GM12874 (cell line): Measurements from ENCODE around the gene GNPTAB.

ENCODE experiments used
- TF ChIP-seq, protein P1 (sequence below): IDR thresholded peaks from 2 replicates; pipeline ENCODE4 v1.5.1; 2011; ENCODE audit warnings: low read depth, mild to moderate bottlenecking, control low read depth, low read length, moderate library complexity; ENCODE audit not compliant: insufficient read depth

The GNPTAB gene

GRCh38 chr12:101841069-101841468 is 10.3 kb upstream of the GNPTAB start:
- TF ChIP-seq, protein P1, sequence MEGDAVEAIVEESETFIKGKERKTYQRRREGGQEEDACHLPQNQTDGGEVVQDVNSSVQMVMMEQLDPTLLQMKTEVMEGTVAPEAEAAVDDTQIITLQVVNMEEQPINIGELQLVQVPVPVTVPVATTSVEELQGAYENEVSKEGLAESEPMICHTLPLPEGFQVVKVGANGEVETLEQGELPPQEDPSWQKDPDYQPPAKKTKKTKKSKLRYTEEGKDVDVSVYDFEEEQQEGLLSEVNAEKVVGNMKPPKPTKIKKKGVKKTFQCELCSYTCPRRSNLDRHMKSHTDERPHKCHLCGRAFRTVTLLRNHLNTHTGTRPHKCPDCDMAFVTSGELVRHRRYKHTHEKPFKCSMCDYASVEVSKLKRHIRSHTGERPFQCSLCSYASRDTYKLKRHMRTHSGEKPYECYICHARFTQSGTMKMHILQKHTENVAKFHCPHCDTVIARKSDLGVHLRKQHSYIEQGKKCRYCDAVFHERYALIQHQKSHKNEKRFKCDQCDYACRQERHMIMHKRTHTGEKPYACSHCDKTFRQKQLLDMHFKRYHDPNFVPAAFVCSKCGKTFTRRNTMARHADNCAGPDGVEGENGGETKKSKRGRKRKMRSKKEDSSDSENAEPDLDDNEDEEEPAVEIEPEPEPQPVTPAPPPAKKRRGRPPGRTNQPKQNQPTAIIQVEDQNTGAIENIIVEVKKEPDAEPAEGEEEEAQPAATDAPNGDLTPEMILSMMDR = no peak

GRCh38 chr12:101839324-101840283 is 8.8 kb upstream of the GNPTAB start:
- TF ChIP-seq, protein P1 = peak; percentile 79

GRCh38 chr12:101838628-101839323 is 8.0 kb upstream of the GNPTAB start:
- TF ChIP-seq, protein P1 = no peak

GRCh38 chr12:101832030-101832429 is 1.3 kb upstream of the GNPTAB start:
- TF ChIP-seq, protein P1 = no peak

DNA sequence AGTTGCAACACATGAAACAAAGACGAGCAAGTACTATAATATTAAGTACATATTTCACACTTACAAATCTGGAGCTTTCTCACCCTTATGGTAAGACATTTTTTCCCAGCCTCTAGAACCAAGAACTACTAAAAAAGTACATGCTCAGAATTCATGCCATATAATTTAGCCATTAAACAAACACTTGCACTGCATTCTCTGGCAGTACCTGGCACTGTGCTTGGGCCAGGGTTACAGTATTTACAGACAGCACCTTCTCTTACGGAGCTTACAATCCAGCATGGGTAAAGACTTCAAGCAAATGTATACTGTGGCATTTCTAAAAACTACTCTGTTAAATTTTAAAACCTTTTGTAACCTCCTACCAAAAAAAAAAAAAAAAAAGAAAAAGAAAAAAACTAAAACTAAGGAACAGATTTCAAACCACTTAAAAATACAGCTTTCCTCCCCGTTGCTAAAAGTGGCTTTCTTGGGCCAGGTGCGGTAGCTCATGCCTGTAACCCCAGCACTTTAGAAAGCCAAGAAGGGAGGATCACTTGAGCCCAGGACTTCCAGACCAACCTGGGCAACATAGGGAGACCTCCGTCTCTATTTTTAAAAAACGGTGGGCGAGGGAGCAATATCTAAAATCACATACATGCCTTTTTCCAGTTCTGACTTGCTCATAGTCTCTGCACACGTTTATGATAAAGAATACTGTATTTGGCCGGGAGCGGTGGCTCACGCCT is 956 bp downstream of the GNPTAB start:
- TF ChIP-seq, protein P1 = no peak

DNA sequence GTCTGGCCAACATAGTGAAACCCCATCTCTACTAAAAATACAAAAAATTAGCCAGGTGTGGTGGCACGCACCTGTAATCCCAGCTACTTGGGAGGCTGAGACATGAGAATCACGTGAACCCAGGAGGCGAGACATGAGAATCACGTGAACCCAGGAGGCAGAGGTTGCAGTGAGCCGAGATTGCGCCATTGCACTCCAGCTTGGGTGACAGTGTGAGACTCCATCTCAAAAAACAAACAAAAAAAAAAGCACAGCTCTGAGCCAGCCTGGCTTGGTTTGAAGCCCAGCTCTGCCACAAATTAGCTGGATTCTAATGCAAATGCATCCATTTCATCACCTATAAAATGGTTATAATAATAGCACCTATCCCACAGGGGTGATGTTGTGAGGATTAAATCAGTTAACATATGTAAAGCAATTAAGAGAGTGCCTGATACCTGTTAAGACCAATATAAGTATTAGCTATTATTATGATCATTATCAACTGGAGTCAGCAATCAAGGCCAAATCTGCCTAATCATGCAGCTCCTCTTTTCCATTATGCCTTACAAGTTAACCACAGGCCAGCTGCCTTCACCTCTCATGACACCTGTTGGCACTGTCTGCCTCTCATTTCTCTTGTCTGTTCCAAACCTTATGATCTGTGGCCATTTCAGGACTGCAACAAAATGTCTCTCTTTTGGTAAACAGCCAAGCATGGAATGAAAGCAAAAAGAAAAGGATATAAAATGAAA is 2.1 kb downstream of the GNPTAB start:
- TF ChIP-seq, protein P1 = no peak
